OCI-LY7 (cell line): ENCODE measurements around the gene TPST2. TPM values are rescaled to one million over a fixed set of nuclear protein-coding genes. Genes with fewer than 3 reads are reported as not detected.

Source experiments
- BruUV-seq: library from RNA; stranded (reverse); fragments of 400-500 nt; replicated peaks from 2 replicates; lab custom pipeline; 2021; lab: Mats Ljungman, UMichigan
- CTCF ChIA-PET: fragments of 300-600 bp; sonication (Branson Sonifier 250); formaldehyde crosslinking; loops from one replicate; lab custom pipeline; 2022; ENCODE audit warnings: antibody characterized with exemption; ENCODE audit not compliant: unreplicated experiment; lab: Charles Lee
- POLR2A ChIA-PET: fragments of 300-600 bp; sonication (Branson Sonifier 250); formaldehyde crosslinking; loops from one replicate; lab custom pipeline; 2022; ENCODE audit warnings: antibody characterized with exemption; lab: Charles Lee
- DNase-seq: peaks from one replicate; pipeline ENCODE4 v3.0.0-alpha.2; 2015; ENCODE audit warnings: low spot score
- H2AFZ ChIP-seq: fragments of 200-600 bp; sonication (generic), shearing (Covaris generic); 2 replicates; pipeline ENCODE4 v1.6.1; 2014; ENCODE audit warnings: mild to moderate bottlenecking, antibody characterized with exemption, low read length, moderate library complexity
- H3K27ac ChIP-seq: fragments of 200-600 bp; sonication (generic); 2 replicates; pipeline ENCODE4 v1.5.1; 2014; ENCODE audit warnings: mixed run types, low read depth, mild to moderate bottlenecking, moderate library complexity, low read length, inconsistent platforms; ENCODE audit not compliant: poor library complexity, severe bottlenecking
- H3K36me3 ChIP-seq: fragments of 200-600 bp; sonication (generic); 2 replicates; pipeline ENCODE4 v1.6.1; 2014; ENCODE audit warnings: mild to moderate bottlenecking, antibody characterized with exemption, low read length, moderate library complexity, mixed read lengths; ENCODE audit not compliant: insufficient read depth
- H3K4me1 ChIP-seq: fragments of 200-600 bp; sonication (generic); 2 replicates; pipeline ENCODE4 v1.5.1; 2014; ENCODE audit warnings: mild to moderate bottlenecking, low read length; ENCODE audit not compliant: insufficient read depth, poor library complexity, severe bottlenecking
- H3K4me2 ChIP-seq: fragments of 200-600 bp; sonication (generic); 2 replicates; pipeline ENCODE4 v1.6.1; 2014; ENCODE audit warnings: mild to moderate bottlenecking, low read length
- H3K4me3 ChIP-seq: fragments of 200-600 bp; sonication (generic); 2 replicates; pipeline ENCODE4 v1.5.1; 2014; ENCODE audit warnings: mild to moderate bottlenecking, low read depth, low read length; ENCODE audit not compliant: poor library complexity, severe bottlenecking
- H3K79me2 ChIP-seq: fragments of 200-600 bp; sonication (generic); 2 replicates; pipeline ENCODE4 v1.6.1; 2016; ENCODE audit warnings: low read depth, mild to moderate bottlenecking, low read length, moderate library complexity, mixed read lengths; ENCODE audit not compliant: insufficient read depth
- H3K9me2 ChIP-seq: fragments of 200-600 bp; sonication (generic); 2 replicates; pipeline ENCODE4 v1.6.1; 2016; ENCODE audit warnings: mild to moderate bottlenecking, low read length, mixed read lengths; ENCODE audit not compliant: insufficient read depth
- H3K9me3 ChIP-seq: fragments of 200-600 bp; sonication (generic); 2 replicates; pipeline ENCODE4 v1.6.1; 2014; ENCODE audit warnings: mild to moderate bottlenecking, mixed run types, low read length, mixed read lengths
- H4K20me1 ChIP-seq: fragments of 200-600 bp; sonication (generic); 2 replicates; pipeline ENCODE4 v1.6.1; 2014; ENCODE audit warnings: mild to moderate bottlenecking, antibody characterized with exemption, low read length, moderate library complexity, mixed read lengths; ENCODE audit not compliant: insufficient read depth
- CTCF ChIP-seq: fragments of 200-600 bp; sonication (generic); conservative IDR thresholded peaks from 2 replicates; pipeline ENCODE4 v1.5.1; 2014; ENCODE audit warnings: mild to moderate bottlenecking, antibody characterized with exemption, low read length, moderate library complexity, mixed read lengths
- EZH2phosphoT487 ChIP-seq: fragments of 200-600 bp; sonication (generic); IDR thresholded peaks from 2 replicates; pipeline ENCODE4 v1.6.1; 2018; ENCODE audit warnings: low read depth, borderline replicate concordance, mild to moderate bottlenecking, mixed run types, antibody characterized with exemption, low read length, moderate library complexity, mixed read lengths
- intact Hi-C: fragments of 100-400 bp; cut with micrococcal nuclease; formaldehyde crosslinking; loops from one replicate; pipeline ENCODE4 v1.10.0; 2022; ENCODE audit not compliant: unreplicated experiment
- total RNA-seq, 2 experiments: library from RNA; depleted of rRNA in 1 of 2; stranded (reverse); fragments of >200 nt in 1 of 2; shearing (Covaris generic) in 1 of 2; gene quantifications; 2 replicates each; pipeline ENCODE4 v1.2.3, GENCODE V29; 2014 to 2022

TPST2 gene
- total RNA-seq, 2 experiments from 2014 or later = 12.5 to 19.1 TPM

GRCh38 chr22:26584010-26584409 is 5.9 kb downstream of the TPST2 start:
- Histone ChIP-seq H3K27ac (no peak overlapping the region), H4K20me1 (no peaks in the 10 kb centered on the region), H2AFZ (no peak overlapping the region), H3K36me3 (peaks cover 4% of the 10 kb centered on the region; the same call in 1 of the 2 replicates), H3K4me3 (no peak overlapping the region), H3K4me1 (peaks cover 38% of the 10 kb centered on the region), H3K4me2 (no peak overlapping the region), H3K9me3 (peaks cover 5% of the 10 kb centered on the region; the same call in 1 of the 2 replicates), H3K9me2 (no peaks in the 10 kb centered on the region), H3K79me2 (peaks cover 15% of the 10 kb centered on the region; the same call in 1 of the 2 replicates)
- ChIA-PET POLR2A (interaction anchor here (0.7 to 1.2 kb wide), 2 partner anchors 8 to 36 kb away, joined by 3 to 6 read pairs; no protein-coding TSS in a partner anchor), CTCF (interaction anchor here (0.6 kb wide), 1 partner anchor 44 kb away, joined by 3 read pairs; no protein-coding TSS in a partner anchor)
- intact Hi-C loops = no loop called here
- no peak for TF ChIP-seq CTCF
- no peak for TF ChIP-seq EZH2phosphoT487
- DNase-seq = no peak
- no TSS peak for BruUV-seq

- peaks cover 41% of the 10 kb centered on the region for H3K4me1 ChIP-seq
- 0 out of 2 replicates have a peak, but pooled peaks cover 10% of the 10 kb centered on the region for H3K79me2 ChIP-seq
- TF ChIP-seq CTCF = no peak
- no peak for TF ChIP-seq EZH2phosphoT487
- ChIA-PET POLR2A (interaction anchor here (0.5 to 1.7 kb wide), 2 partner anchors 9 to 49 kb away, joined by 3 to 5 read pairs; no protein-coding TSS in a partner anchor), CTCF (no interaction called here)
- no peak overlapping the region for H2AFZ ChIP-seq
- BruUV-seq = no TSS peak
- no peaks in the 10 kb centered on the region for H3K9me3 ChIP-seq
- no peaks in the 10 kb centered on the region for H4K20me1 ChIP-seq
- H3K36me3 ChIP-seq = no peaks in the 10 kb centered on the region
- intact Hi-C loops = no loop called here
- no peak overlapping the region for H3K4me3 ChIP-seq
- H3K27ac ChIP-seq = no peak overlapping the region
- no peak for DNase-seq
- H3K4me2 ChIP-seq = no peak overlapping the region
- no peaks in the 10 kb centered on the region for H3K9me2 ChIP-seq
Measured at GRCh38 chr22:26581633-26582168, 8.2 kb downstream of the TPST2 start.

GRCh38 chr22:26581026-26581425 is 8.9 kb downstream of the TPST2 start:
- intact Hi-C loops = no loop called here
- Histone ChIP-seq H3K79me2 (0 out of 2 replicates have a peak, but pooled peaks cover 10% of the 10 kb centered on the region), H3K9me3 (no peaks in the 10 kb centered on the region), H3K4me1 (peaks cover 36% of the 10 kb centered on the region), H3K4me3 (no peak overlapping the region), H2AFZ (no peak overlapping the region), H3K9me2 (no peaks in the 10 kb centered on the region), H3K36me3 (no peaks in the 10 kb centered on the region), H3K4me2 (no peak overlapping the region; the same call in 1 of the 2 replicates), H4K20me1 (no peaks in the 10 kb centered on the region), H3K27ac (no peak overlapping the region)
- BruUV-seq = no TSS peak
- DNase-seq = no peak
- no peak for TF ChIP-seq EZH2phosphoT487
- no peak for TF ChIP-seq CTCF
- ChIA-PET CTCF (no interaction called here), POLR2A (interaction anchor here (0.5 to 1.7 kb wide), 4 partner anchors 10 to 90 kb away, joined by 3 to 5 read pairs (median 4); no protein-coding TSS in a partner anchor)
